NT2/D1 (cell line): ENCODE data around the gene FAM184B.

ENCODE experiments used
- YY1 ChIP-seq: IDR thresholded peaks from 2 replicates; pipeline ENCODE4 v1.6.1; 2011; ENCODE audit not compliant: insufficient read length, insufficient read depth
- ZNF274 ChIP-seq: IDR thresholded peaks from 2 replicates; pipeline ENCODE4 v1.6.1; 2011; ENCODE audit warnings: mild to moderate bottlenecking, low read depth, low read length

GRCh38 chr4:17753646-17754045 lies 27.8 kb downstream of the FAM184B start:
- TF ChIP-seq YY1 (no peak), ZNF274 (no peak)
